NCI-H460 (cell line): ENCODE measurements around the gene CARNS1. TPM values are rescaled to one million over a fixed set of nuclear protein-coding genes. Genes with fewer than 3 reads are reported as not detected.

Experiments
- DNase-seq: peaks from one replicate; pipeline ENCODE4 v3.0.0-alpha.2; 2016; ENCODE audit warnings: low read depth; ENCODE audit errors: extremely low read depth
- polyA plus RNA-seq: library from polyadenylated mRNA; depleted of rRNA; stranded (reverse); fragments of >200 nt; gene quantifications from 2 replicates; pipeline ENCODE4 v1.2.3, GENCODE V29; 2014; cell fraction: nucleus; rRNA removed
- total RNA-seq: library from RNA; depleted of rRNA; stranded (reverse); fragments of >200 nt; shearing (Covaris generic); gene quantifications from 2 replicates; pipeline ENCODE4 v1.2.3, GENCODE V29; 2014; rRNA removed

CARNS1 gene
- 0.09 and 0.12 TPM in 2 replicates for total RNA-seq
- 0.39 TPM in 1 of 2 replicates, not detected in the other for polyA plus RNA-seq

GRCh38 chr11:67415501-67416304 lies at the start of gene CARNS1:
Gene CARNS1 (plus strand): TSS chr11:67415678. CDS start chr11:67416200, 522 bp downstream.
- no peak for DNase-seq

GRCh38 chr11:67365736-67366444 lies 49.6 kb upstream of the CARNS1 start:
- no peak for DNase-seq

GRCh38 chr11:67366546-67366945 lies 48.9 kb upstream of the CARNS1 start:
- no peak for DNase-seq

- DNase-seq: no peak
Measured at GRCh38 chr11:67366961-67367760, 48.3 kb upstream of the CARNS1 start.

GRCh38 chr11:67367761-67368227 lies 47.7 kb upstream of the CARNS1 start:
- DNase-seq: no peak

GRCh38 chr11:67368621-67369020 lies 46.9 kb upstream of the CARNS1 start:
- no peak for DNase-seq

- DNase-seq: no peak
Measured at GRCh38 chr11:67369275-67369674, 46.2 kb upstream of the CARNS1 start.

- DNase-seq: no peak
Measured at GRCh38 chr11:67369801-67370284, 45.6 kb upstream of the CARNS1 start.

GRCh38 chr11:67370351-67371076 lies 45.0 kb upstream of the CARNS1 start:
- no peak for DNase-seq

GRCh38 chr11:67371189-67371910 lies 44.1 kb upstream of the CARNS1 start:
- no peak for DNase-seq

GRCh38 chr11:67371911-67372320 lies 43.6 kb upstream of the CARNS1 start:
- no peak for DNase-seq

- DNase-seq: no peak
Measured at GRCh38 chr11:67372321-67372992, 43.0 kb upstream of the CARNS1 start.

GRCh38 chr11:67372993-67373647 lies 42.4 kb upstream of the CARNS1 start, which contains the start of gene CLCF1:
Gene CLCF1 (minus strand): TSS chr11:67373598. CDS start chr11:67373539, 59 bp downstream.
- DNase-seq: no peak

GRCh38 chr11:67373648-67374570 lies 41.6 kb upstream of the CARNS1 start:
- peak; percentile 75 for DNase-seq

GRCh38 chr11:67374571-67375281 lies 40.8 kb upstream of the CARNS1 start:
- DNase-seq: no peak

- DNase-seq: no peak
Measured at GRCh38 chr11:67375320-67376055, 40.0 kb upstream of the CARNS1 start.
